PFSK-1 (cell line): ENCODE measurements around the gene CARMIL3.

Experiments used
- FOXP2 ChIP-seq: optimal IDR thresholded peaks from 2 replicates; pipeline ENCODE3; 2011; ENCODE audit warnings: borderline replicate concordance, control low read depth, inconsistent platforms; ENCODE audit not compliant: insufficient read depth; ENCODE audit errors: extremely low read length, extremely low read depth
- POLR2AphosphoS5 ChIP-seq: IDR thresholded peaks from 2 replicates; pipeline ENCODE4 v1.6.1; 2012; ENCODE audit warnings: low read depth, mild to moderate bottlenecking, control low read depth, low read length, moderate library complexity
- REST ChIP-seq, 2 experiments: IDR thresholded peaks; 2 replicates each; pipeline versions ENCODE4 v1.6.1 to v1.8.0; 2011 to 2012; ENCODE audit warnings: low read depth in 2 of 2, low read length in 2 of 2, control low read depth in 1 of 2, inconsistent platforms in 1 of 2, mild to moderate bottlenecking in 1 of 2, moderate library complexity in 1 of 2; ENCODE audit not compliant: insufficient read depth in 1 of 2
- SIN3A ChIP-seq: IDR thresholded peaks from 2 replicates; pipeline ENCODE4 v1.6.1; 2012; ENCODE audit warnings: mild to moderate bottlenecking, low read length, moderate library complexity, borderline replicate concordance; ENCODE audit not compliant: insufficient read depth
- TAF1 ChIP-seq: IDR thresholded peaks from 2 replicates; pipeline ENCODE4 v1.6.1; 2012; ENCODE audit warnings: low read length, control low read depth, borderline replicate concordance; ENCODE audit not compliant: insufficient read depth

DNA sequence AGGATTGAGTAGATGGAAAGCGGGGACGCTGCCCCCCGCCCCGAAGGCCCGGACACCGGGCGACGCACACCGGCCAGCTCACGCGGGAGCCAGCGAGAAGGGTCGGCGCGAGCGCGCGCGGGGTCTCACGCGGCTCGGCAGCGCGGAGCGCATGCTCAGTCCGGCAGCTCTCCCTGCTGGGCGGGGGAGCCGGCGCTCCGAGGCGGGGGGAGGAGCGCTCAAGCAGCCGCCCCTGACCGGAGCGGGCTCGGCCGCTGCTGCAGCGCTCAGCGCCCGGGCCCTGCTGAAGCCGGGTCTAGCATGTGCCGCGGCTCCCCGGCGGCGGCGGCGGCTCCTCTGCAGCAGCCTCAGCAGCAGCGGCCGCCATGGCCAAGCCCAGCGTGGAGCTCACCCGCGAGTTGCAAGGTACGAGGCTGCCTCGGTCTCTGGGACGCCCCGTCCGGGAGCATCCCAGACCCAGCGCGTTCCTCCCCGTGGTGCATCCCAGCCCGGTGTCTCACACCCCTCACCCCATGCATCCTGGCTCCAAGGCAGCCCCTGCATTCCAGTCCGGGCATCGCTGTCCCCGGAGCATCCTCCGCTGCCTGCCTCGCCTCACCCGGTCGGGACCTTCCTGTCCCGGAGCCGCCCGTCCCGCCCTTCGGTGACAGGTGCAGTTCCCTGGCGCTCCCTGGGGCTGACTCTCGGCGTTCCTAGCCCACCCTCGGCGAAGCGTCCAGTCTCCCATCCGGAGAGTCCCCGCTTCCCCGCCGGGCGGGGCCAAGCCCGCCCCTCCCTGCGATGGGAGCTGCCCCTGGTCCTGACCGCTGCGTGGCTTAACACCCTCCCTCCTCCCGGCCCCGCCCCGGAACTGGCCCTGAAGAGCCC, at the start of gene CARMIL3:
- TF ChIP-seq FOXP2: no peak
- peak; percentile 88 to 92 for TF ChIP-seq REST (IDR thresholded peaks at IDR 0.05; ENCODE audit: insufficient read depth in 1 of 2, low read depth in 2 of 2, low read length in 2 of 2)
- TF ChIP-seq TAF1: no peak
- no peak for TF ChIP-seq POLR2AphosphoS5
- TF ChIP-seq SIN3A: no peak
